Stimulated activated CD4-positive, alpha-beta T cell treated with anti-CD3 and anti-CD28 coated beads, Interleukin-12 subunit alpha, Interleukin-12 subunit beta, amount 100 ng/mL, for 4 hours (primary cell): Measurements from ENCODE around the gene LAMA2.

Experiments used
- DNase-seq: peaks from one replicate; pipeline ENCODE4 v3.0.0-alpha.2; 2020

The LAMA2 gene

GRCh38 chr6:129096651-129097290 lies 213.8 kb downstream of the LAMA2 start:
- no peak for DNase-seq

DNA sequence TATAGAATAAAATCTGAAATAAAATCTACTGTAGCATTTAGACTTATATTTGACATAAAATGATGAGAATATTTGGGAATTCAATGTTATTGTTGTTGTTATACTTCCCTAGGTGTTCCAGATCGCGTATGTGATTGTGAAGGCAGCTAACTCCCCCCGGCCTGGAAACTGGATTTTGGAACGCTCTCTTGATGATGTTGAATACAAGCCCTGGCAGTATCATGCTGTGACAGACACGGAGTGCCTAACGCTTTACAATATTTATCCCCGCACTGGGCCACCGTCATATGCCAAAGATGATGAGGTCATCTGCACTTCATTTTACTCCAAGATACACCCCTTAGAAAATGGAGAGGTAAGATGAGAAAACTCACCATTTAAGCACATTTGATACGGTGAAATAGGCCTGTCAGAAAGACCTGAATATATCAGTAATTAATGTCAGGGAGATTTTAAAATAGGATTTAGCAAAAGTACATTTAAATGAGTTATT lies 215.2 kb downstream of the LAMA2 start:
- no peak for DNase-seq

DNA sequence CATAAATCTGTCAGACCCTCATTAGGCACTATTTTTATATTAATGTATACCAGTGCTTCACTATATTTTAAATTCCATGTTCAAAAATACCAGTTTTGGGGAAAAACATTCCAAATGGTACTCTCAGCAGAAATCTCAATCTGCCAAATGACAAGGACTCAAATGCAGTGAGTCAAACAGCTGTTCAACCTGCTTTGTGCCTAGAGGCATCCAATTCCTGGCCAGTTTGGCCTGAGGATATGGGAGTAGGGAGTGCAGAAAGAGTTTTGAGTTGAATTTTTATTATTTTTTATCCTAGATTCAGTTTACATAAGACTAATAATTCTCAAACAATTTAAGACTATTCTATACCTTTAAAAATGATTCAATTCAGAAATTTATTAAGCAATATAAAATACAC lies 216.8 kb downstream of the LAMA2 start:
- no peak for DNase-seq

DNA sequence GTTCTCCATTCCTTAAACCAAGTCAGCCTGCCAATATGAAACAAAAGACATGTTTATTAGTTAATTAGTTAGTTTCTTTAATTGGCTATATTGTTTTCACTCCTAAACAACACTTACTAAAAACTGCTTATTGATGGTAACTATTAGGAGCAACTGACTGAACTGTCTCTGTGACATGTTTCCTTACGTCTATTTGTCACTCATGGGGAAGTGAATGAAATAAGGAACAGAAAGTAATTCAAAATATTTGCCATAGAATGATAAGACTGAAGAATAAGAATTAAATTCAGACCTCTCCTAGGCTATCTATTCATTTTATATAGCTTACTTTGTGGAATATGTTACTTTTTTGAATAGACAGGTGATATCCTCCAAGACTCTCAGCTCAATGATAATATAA lies 217.2 kb downstream of the LAMA2 start:
- no peak for DNase-seq

GRCh38 chr6:129102741-129103140 lies 219.8 kb downstream of the LAMA2 start:
- no peak for DNase-seq

GRCh38 chr6:129104131-129104530 lies 221.2 kb downstream of the LAMA2 start:
- no peak for DNase-seq

DNA sequence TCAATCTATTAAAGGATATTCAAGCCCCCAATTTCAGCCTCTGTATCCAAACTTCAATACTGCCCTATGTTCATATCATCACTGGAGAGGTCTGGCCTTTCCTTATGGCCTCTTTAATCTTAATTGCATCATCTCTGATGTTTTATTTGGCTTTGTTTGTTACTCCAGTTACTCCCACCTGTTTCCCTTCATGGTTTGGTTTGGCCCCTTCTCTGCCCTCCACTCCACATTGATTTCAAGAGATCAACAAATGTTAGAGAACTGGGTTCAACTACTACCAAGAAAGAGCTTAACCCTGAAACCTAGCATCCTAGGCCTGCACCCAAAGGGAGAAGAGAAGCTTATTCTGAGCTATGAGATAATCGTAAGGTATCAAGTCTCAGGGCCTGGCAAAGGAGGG lies 221.6 kb downstream of the LAMA2 start:
- DNase-seq = no peak

DNA sequence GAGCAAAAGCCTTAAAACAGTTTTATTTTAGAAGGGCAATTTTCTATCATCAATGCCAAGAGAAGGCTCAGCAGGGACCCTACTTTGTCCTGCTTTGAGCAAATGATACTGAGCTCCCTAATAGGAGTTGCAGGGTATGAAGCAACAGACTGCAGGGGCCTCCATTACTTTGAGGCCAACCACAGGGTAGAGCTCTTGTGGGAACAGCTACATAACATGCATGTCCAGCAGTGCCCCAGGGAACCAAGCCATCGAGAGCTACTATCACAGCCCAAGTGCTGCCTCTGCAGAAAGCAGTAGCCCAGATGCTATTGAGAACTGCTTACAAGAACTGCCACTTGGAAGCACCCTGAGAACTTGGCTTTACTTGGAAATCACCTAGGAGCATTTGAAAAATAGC lies 222.1 kb downstream of the LAMA2 start:
- DNase-seq = no peak

- DNase-seq = no peak
Measured at GRCh38 chr6:129105793-129106192, 222.9 kb downstream of the LAMA2 start.

DNA sequence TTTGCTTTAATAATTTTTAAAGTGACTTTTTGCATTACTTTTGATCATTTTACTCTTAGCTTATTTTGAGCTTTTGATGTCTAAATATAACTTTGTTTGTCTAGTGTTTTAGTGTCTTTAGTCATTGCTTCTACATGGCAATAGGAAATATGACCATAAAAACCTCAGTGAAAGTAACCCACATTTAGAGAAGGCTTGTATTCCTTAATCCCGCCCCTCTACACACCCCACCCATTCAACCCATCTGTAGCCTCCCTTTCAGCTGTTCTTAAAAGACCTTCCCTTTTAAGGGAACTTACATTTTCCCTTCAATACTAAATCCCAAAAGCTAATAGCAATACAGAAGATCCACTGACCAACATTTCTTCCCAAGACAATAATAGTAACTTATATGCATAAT lies 225.4 kb downstream of the LAMA2 start:
- no peak for DNase-seq

- DNase-seq = no peak
Measured at GRCh38 chr6:129110690-129111343, 227.9 kb downstream of the LAMA2 start.

GRCh38 chr6:129111346-129111745 lies 228.4 kb downstream of the LAMA2 start:
- no peak for DNase-seq

- DNase-seq = no peak
Measured at GRCh38 chr6:129111853-129112252, 228.9 kb downstream of the LAMA2 start.

- DNase-seq = no peak
Measured at GRCh38 chr6:129112591-129112990, 229.7 kb downstream of the LAMA2 start.

- DNase-seq = no peak
Measured at GRCh38 chr6:129113637-129114036, 230.7 kb downstream of the LAMA2 start.

- no peak for DNase-seq
Measured at GRCh38 chr6:129114636-129115391, 231.9 kb downstream of the LAMA2 start.

- DNase-seq = no peak
Measured at GRCh38 chr6:129115471-129115870, 232.5 kb downstream of the LAMA2 start.

DNA sequence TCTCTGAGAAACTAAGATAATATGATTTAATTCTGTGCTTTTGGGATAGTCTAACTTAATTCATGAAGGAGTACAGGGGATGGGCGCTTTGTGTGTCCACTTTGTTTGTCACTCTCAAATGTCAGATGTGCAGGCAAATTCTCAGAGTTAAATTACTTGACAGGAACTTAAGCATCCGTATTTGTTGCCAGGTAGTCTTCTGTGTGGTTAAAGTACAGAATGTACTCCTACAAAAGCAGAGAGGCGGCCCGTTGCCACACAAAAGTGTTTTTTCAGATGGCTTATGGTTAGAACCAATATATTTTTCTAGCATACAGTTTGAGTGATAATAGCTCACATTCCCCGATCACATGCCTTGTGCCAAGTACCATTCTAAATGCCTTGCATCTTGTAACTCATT lies 234.4 kb downstream of the LAMA2 start:
- no peak for DNase-seq

GRCh38 chr6:129120856-129121638 lies 238.1 kb downstream of the LAMA2 start:
- DNase-seq = no peak

GRCh38 chr6:129124347-129124746 lies 241.4 kb downstream of the LAMA2 start:
- no peak for DNase-seq

DNA sequence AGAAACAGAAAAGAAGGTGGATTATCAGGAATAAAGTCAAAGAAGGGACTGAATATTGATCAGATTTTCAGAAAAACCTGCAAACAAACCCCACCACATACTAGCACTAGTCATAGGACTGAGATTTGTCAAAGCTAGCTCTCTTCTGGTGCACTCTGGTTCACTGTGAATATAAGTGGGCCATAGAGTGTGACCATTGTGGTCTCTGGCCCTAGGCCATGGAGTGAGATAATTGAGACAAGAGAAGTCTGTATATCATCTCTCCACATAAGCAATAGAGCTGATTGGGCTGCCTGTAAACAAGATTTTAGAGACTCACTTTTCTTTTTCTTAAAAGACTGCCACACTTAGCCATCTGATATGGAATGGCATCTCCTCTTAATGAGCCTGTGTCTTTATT lies 247.2 kb downstream of the LAMA2 start:
- no peak for DNase-seq

GRCh38 chr6:129130959-129131681 lies 248.2 kb downstream of the LAMA2 start:
- no peak for DNase-seq
